H9 (cell line): Measurements from ENCODE around the gene CEP83. TPM values are rescaled to one million over a fixed set of nuclear protein-coding genes. Genes with fewer than 3 reads are reported as not detected.

ENCODE experiments used
- DNase-seq: peaks from one replicate; pipeline ENCODE4 v3.0.0-alpha.2; 2017
- H2AFZ ChIP-seq: one replicate; pipeline ENCODE4 v1.6.1; 2013; ENCODE audit warnings: mild to moderate bottlenecking, low read length, control low read depth, moderate library complexity
- H2AK5ac ChIP-seq: 2 replicates; pipeline ENCODE4 v1.6.1; 2013; ENCODE audit warnings: low read length, control low read depth, mixed read lengths; ENCODE audit not compliant: insufficient read length
- H2BK120ac ChIP-seq: one replicate; pipeline ENCODE4 v1.6.1; 2013; ENCODE audit warnings: low read depth, mild to moderate bottlenecking, low read length, control low read depth, inconsistent platforms; ENCODE audit not compliant: poor library complexity, severe bottlenecking
- H2BK12ac ChIP-seq: 2 replicates; pipeline ENCODE4 v1.6.1; 2013; ENCODE audit warnings: low read length, control low read depth, mixed read lengths, low read depth; ENCODE audit not compliant: insufficient read length
- H2BK15ac ChIP-seq: 2 replicates; pipeline ENCODE4 v1.6.1; 2013; ENCODE audit warnings: low read depth, low read length, control low read depth
- H2BK20ac ChIP-seq: one replicate; pipeline ENCODE4 v1.6.1; 2013; ENCODE audit warnings: low read depth, mild to moderate bottlenecking, low read length, control low read depth, inconsistent platforms; ENCODE audit not compliant: poor library complexity, severe bottlenecking
- H2BK5ac ChIP-seq: 2 replicates; pipeline ENCODE4 v1.6.1; 2013; ENCODE audit warnings: low read length, control low read depth, mixed read lengths; ENCODE audit not compliant: insufficient read length
- H3K14ac ChIP-seq: 2 replicates; pipeline ENCODE4 v1.6.1; 2013; ENCODE audit warnings: low read length, control low read depth; ENCODE audit not compliant: insufficient read depth
- H3K18ac ChIP-seq: 2 replicates; pipeline ENCODE4 v1.6.1; 2013; ENCODE audit warnings: low read depth, mild to moderate bottlenecking, mixed read lengths, low read length, control low read depth; ENCODE audit not compliant: insufficient read length
- H3K23ac ChIP-seq: 2 replicates; pipeline ENCODE4 v1.6.1; 2013; ENCODE audit warnings: low read length, control low read depth, mixed read lengths, low read depth; ENCODE audit not compliant: insufficient read length
- H3K23me2 ChIP-seq: 2 replicates; pipeline ENCODE4 v1.6.1; 2013; ENCODE audit warnings: low read depth, mild to moderate bottlenecking, mixed read lengths, low read length, control low read depth; ENCODE audit not compliant: insufficient read length, poor library complexity, severe bottlenecking
- H3K27ac ChIP-seq: 2 replicates; pipeline ENCODE4 v1.5.1; 2013; ENCODE audit warnings: low read length, control low read depth, mixed read lengths, low read depth; ENCODE audit not compliant: insufficient read length
- H3K27me3 ChIP-seq: 2 replicates; pipeline ENCODE4 v1.6.1; 2013; ENCODE audit warnings: low read length, control low read depth, inconsistent platforms; ENCODE audit not compliant: insufficient read depth
- H3K4ac ChIP-seq: 2 replicates; pipeline ENCODE4 v1.6.1; 2013; ENCODE audit warnings: low read depth, mild to moderate bottlenecking, control low read depth, inconsistent platforms, low read length, moderate library complexity
- H3K4me1 ChIP-seq: 2 replicates; pipeline ENCODE4 v1.6.1; 2013; ENCODE audit warnings: low read length, control low read depth, inconsistent platforms; ENCODE audit not compliant: insufficient read depth
- H3K4me2 ChIP-seq: 2 replicates; pipeline ENCODE4 v1.6.1; 2013; ENCODE audit warnings: low read length, control low read depth, mixed read lengths; ENCODE audit not compliant: insufficient read length, insufficient read depth
- H3K56ac ChIP-seq: 2 replicates; pipeline ENCODE4 v1.6.1; 2013; ENCODE audit warnings: low read depth, mild to moderate bottlenecking, mixed read lengths, low read length, control low read depth; ENCODE audit not compliant: insufficient read length
- H3K79me1 ChIP-seq: 2 replicates; pipeline ENCODE4 v1.6.1; 2013; ENCODE audit warnings: low read depth, mild to moderate bottlenecking, moderate library complexity, low read length, control low read depth, inconsistent platforms; ENCODE audit not compliant: insufficient read depth, poor library complexity, severe bottlenecking
- H3K79me2 ChIP-seq: 2 replicates; pipeline ENCODE4 v1.6.1; 2013; ENCODE audit warnings: low read length, control low read depth, inconsistent platforms; ENCODE audit not compliant: insufficient read depth
- H3K9ac ChIP-seq: 2 replicates; pipeline ENCODE4 v1.6.1; 2013; ENCODE audit warnings: low read length, control low read depth, mixed read lengths; ENCODE audit not compliant: insufficient read length; ENCODE audit errors: extremely low read depth
- H3K9me3 ChIP-seq: one replicate; pipeline ENCODE4 v1.6.1; 2013; ENCODE audit warnings: low read depth, low read length, inconsistent platforms; ENCODE audit not compliant: control insufficient read depth
- H3T11ph ChIP-seq: one replicate; pipeline ENCODE4 v1.6.1; 2013; ENCODE audit warnings: mild to moderate bottlenecking, low read length, control low read depth, inconsistent platforms
- H4K20me1 ChIP-seq: one replicate; pipeline ENCODE4 v1.6.1; 2013; ENCODE audit not compliant: control insufficient read depth, insufficient read length, insufficient read depth
- H4K5ac ChIP-seq: 2 replicates; pipeline ENCODE4 v1.6.1; 2013; ENCODE audit warnings: low read depth, mild to moderate bottlenecking, mixed read lengths, low read length, control low read depth; ENCODE audit not compliant: insufficient read length
- H4K8ac ChIP-seq: replicated peaks from 2 replicates; pipeline ENCODE4 v1.6.1; 2013; ENCODE audit warnings: low read length, control low read depth, mixed read lengths, low read depth; ENCODE audit not compliant: insufficient read length
- H4K91ac ChIP-seq: 2 replicates; pipeline ENCODE4 v1.6.1; 2013; ENCODE audit warnings: low read depth, mild to moderate bottlenecking, moderate library complexity, mixed read lengths, low read length, control low read depth; ENCODE audit not compliant: insufficient read length
- H3K27ac Mint-ChIP-seq, 3 experiments: 2 replicates in 2 of 3; 3 replicates in 1 of 3; pipeline ENCODE4 v1.8.0; 2020 to 2021; ENCODE audit warnings: mixed read lengths in 3 of 3, mild to moderate bottlenecking in 1 of 3, moderate library complexity in 1 of 3
- H3K27me3 Mint-ChIP-seq: 2 replicates; pipeline ENCODE4 v1.8.0; 2021; ENCODE audit warnings: low read depth, mild to moderate bottlenecking, moderate library complexity, mixed read lengths
- H3K36me3 Mint-ChIP-seq, 3 experiments: 2 replicates in 2 of 3; 3 replicates in 1 of 3; pipeline ENCODE4 v1.8.0; 2020 to 2021; ENCODE audit warnings: low read depth in 3 of 3, mixed read lengths in 3 of 3; ENCODE audit not compliant: insufficient read depth in 1 of 3
- H3K4me1 Mint-ChIP-seq, 2 experiments: 2 replicates each; pipeline ENCODE4 v1.8.0; 2020; ENCODE audit warnings: mixed read lengths in 2 of 2
- H3K4me3 Mint-ChIP-seq, 2 experiments: 2 replicates in 1 of 2; 3 replicates in 1 of 2; pipeline ENCODE4 v1.8.0; 2020 to 2021; ENCODE audit warnings: mild to moderate bottlenecking in 2 of 2, mixed read lengths in 2 of 2, moderate library complexity in 1 of 2
- H3K9me3 Mint-ChIP-seq, 2 experiments: 2 replicates in 1 of 2; 3 replicates in 1 of 2; pipeline ENCODE4 v1.8.0; 2020; ENCODE audit warnings: mild to moderate bottlenecking in 2 of 2, mixed read lengths in 2 of 2, moderate library complexity in 1 of 2
- CTCF ChIP-seq: fragments of 200-600 bp; sonication (generic); conservative IDR thresholded peaks from 3 replicates; pipeline ENCODE4 v1.8.0; 2021; ENCODE audit warnings: antibody characterized with exemption, mild to moderate bottlenecking
- WGBS: extraction: QIAGEN DNeasy Blood & Tissue Kit; methylation state at CpG from one replicate; pipeline ENCODE4 v1.1.7; 2013; ENCODE audit warnings: missing lambda C conversion rate, low lambda C conversion rate, mixed read lengths; ENCODE audit not compliant: insufficient read length; ENCODE audit errors: extremely low coverage; 5-methylcytosine and 5-hydroxymethylcytosine counted together
- total RNA-seq: library from RNA; stranded (reverse); gene quantifications from 2 replicates; pipeline ENCODE4 v1.2.1, GENCODE V29; 2021

CEP83 gene
- total RNA-seq, 1 experiment from 2014 or later, result 26.5 TPM

- Histone ChIP-seq H2AFZ (no peak overlapping the region), H4K20me1 (no peaks in the 10 kb centered on the region), H3K79me2 (no peaks in the 10 kb centered on the region), H3K4me2 (no peak overlapping the region), H3K79me1 (no peaks in the 10 kb centered on the region), H3K9ac (no peak overlapping the region), H3K27me3 (no peaks in the 10 kb centered on the region), H2BK12ac (no peak overlapping the region), H3K4ac (no peak overlapping the region), H4K8ac (no peak overlapping the region), H3K4me1 (peaks cover 9% of the 10 kb centered on the region; the same call in 1 of the 2 replicates), H3K9me3 (no peaks in the 10 kb centered on the region), H4K91ac (no peak overlapping the region), H3K27ac (no peak overlapping the region), H3K56ac (no peak overlapping the region), H3T11ph (no peak overlapping the region), H2BK120ac (no peak overlapping the region), H2BK5ac (no peak overlapping the region), H3K14ac (no peak overlapping the region), H2AK5ac (no peak overlapping the region), H3K23ac (no peak overlapping the region), H3K23me2 (no peaks in the 10 kb centered on the region), H4K5ac (no peak overlapping the region), H3K18ac (no peak overlapping the region), H2BK15ac (no peak overlapping the region), H2BK20ac (no peak overlapping the region)
- Mint-ChIP-seq H3K27ac (no peak overlapping the region), H3K4me1 (peaks cover 44 to 50% of the 10 kb centered on the region in 2 experiments), H3K27me3 (no peaks in the 10 kb centered on the region; the same call in none of the 2 replicates), H3K4me3 (no peak overlapping the region), H3K9me3 (no peaks in the 10 kb centered on the region), H3K36me3 (peaks cover 0 to 4% (median 0%) of the 10 kb centered on the region in 3 experiments; a peak in 1 of 7 replicates)
- no CpG with 5 or more reads among the region's 8 CpGs for whole genome bisulfite sequencing
- no peak for TF ChIP-seq CTCF
- no peak for DNase-seq
Observed at GRCh38 chr12:94285943-94286582, 173.6 kb downstream of the CEP83 start.
